ENCODE data around the gene DYNLL1.

DYNLL1 gene

GRCh38 chr12:120488057-120488640, 7.8 kb upstream of the DYNLL1 start:
- no peaks in the 10 kb centered on the region for H3K9me3 ChIP-seq (ENCODE audit: severe bottlenecking)
- no peaks in the 10 kb centered on the region for H3K27me3 ChIP-seq (ENCODE audit: insufficient read depth, low read depth, severe bottlenecking)
- no peak overlapping the region for H3K4me3 ChIP-seq (ENCODE audit: low read depth, low read length)
- H3K36me3 ChIP-seq = peaks cover 16% of the 10 kb centered on the region
- DNase-seq = no peak
- TF ChIP-seq CTCF (IDR thresholded peaks at IDR 0.05; ENCODE audit: low read depth, low read length) = no peak
- no peak overlapping the region for H3K27ac ChIP-seq

GRCh38 chr12:120489018-120489417, 6.9 kb upstream of the DYNLL1 start:
- peaks cover 16% of the 10 kb centered on the region for H3K36me3 ChIP-seq
- H3K27ac ChIP-seq = no peak overlapping the region
- no peaks in the 10 kb centered on the region for H3K9me3 ChIP-seq (ENCODE audit: severe bottlenecking)
- TF ChIP-seq CTCF (IDR thresholded peaks at IDR 0.05; ENCODE audit: low read depth, low read length) = no peak
- DNase-seq = no peak
- H3K4me3 ChIP-seq (ENCODE audit: low read depth, low read length) = no peak overlapping the region
- no peaks in the 10 kb centered on the region for H3K27me3 ChIP-seq (ENCODE audit: insufficient read depth, low read depth, severe bottlenecking)

GRCh38 chr12:120490325-120490724, 5.6 kb upstream of the DYNLL1 start:
- no peak for DNase-seq
- Histone ChIP-seq H3K9me3 (ENCODE audit: severe bottlenecking) (no peaks in the 10 kb centered on the region), H3K27ac (no peak overlapping the region), H3K27me3 (ENCODE audit: insufficient read depth, low read depth, severe bottlenecking) (no peaks in the 10 kb centered on the region), H3K4me3 (ENCODE audit: low read depth, low read length) (no peak overlapping the region), H3K36me3 (peaks cover 16% of the 10 kb centered on the region)
- no peak for TF ChIP-seq CTCF (IDR thresholded peaks at IDR 0.05; ENCODE audit: low read depth, low read length)

GRCh38 chr12:120490833-120491512, 4.9 kb upstream of the DYNLL1 start:
- no peak for DNase-seq
- Histone ChIP-seq H3K27me3 (ENCODE audit: insufficient read depth, low read depth, severe bottlenecking) (no peaks in the 10 kb centered on the region), H3K27ac (no peak overlapping the region), H3K4me3 (ENCODE audit: low read depth, low read length) (no peak overlapping the region), H3K9me3 (ENCODE audit: severe bottlenecking) (no peaks in the 10 kb centered on the region), H3K36me3 (peaks cover 16% of the 10 kb centered on the region)
- no peak for TF ChIP-seq CTCF (IDR thresholded peaks at IDR 0.05; ENCODE audit: low read depth, low read length)

GRCh38 chr12:120495186-120495730, 655 bp upstream of the DYNLL1 start:
- TF ChIP-seq CTCF (IDR thresholded peaks at IDR 0.05; ENCODE audit: low read depth, low read length) = no peak
- DNase-seq = no peak

More at GRCh38 chr12:120495186-120495730, 655 bp upstream of the DYNLL1 start:
- Histone ChIP-seq H3K36me3 (peaks cover 42% of the 10 kb centered on the region), H3K9me3 (ENCODE audit: severe bottlenecking) (no peaks in the 10 kb centered on the region), H3K27me3 (ENCODE audit: insufficient read depth, low read depth, severe bottlenecking) (no peaks in the 10 kb centered on the region), H3K27ac (peak overlapping the region; percentile 26), H3K4me3 (ENCODE audit: low read depth, low read length) (peak overlapping the region; percentile 64)

Measured in WERI-Rb-1 (cell line).